SK-N-SH (cell line): ENCODE results near the gene SFPQ. TPM values are rescaled to one million over a fixed set of nuclear protein-coding genes. Genes with fewer than 3 reads are reported as not detected.

ENCODE experiments used
- CTCF ChIA-PET: fragments of 300-600, 350-600 bp; formaldehyde crosslinking; extraction: SDS; loops from one replicate; lab custom pipeline; 2021; lab: Yijun Ruan, JAX
- POLR2A ChIA-PET: fragments of 350-600 bp; sonication (Branson Sonifier 250); formaldehyde crosslinking; extraction: SDS; loops from one replicate; lab custom pipeline; 2020; ENCODE audit warnings: antibody characterized with exemption, inconsistent platforms; lab: Yijun Ruan, JAX
- DNase-seq: peaks from one replicate; pipeline ENCODE4 v3.0.0; 2012
- H2AFZ ChIP-seq: fragments of 200-600 bp; sonication (generic); 2 replicates; pipeline ENCODE4 v1.8.1; 2016; ENCODE audit warnings: antibody characterized with exemption, mild to moderate bottlenecking, low read depth
- H3F3A ChIP-seq: fragments of 200-600 bp; sonication (generic); replicated peaks from 2 replicates; pipeline ENCODE3; 2016; ENCODE audit warnings: antibody characterized with exemption, mild to moderate bottlenecking; ENCODE audit not compliant: insufficient read depth
- H3K27ac ChIP-seq, 2 experiments: fragments of 200-500 bp in 1 of 2; fragments of 200-600 bp in 1 of 2; sonication (Bioruptor generic) in 1 of 2; sonication (generic), shearing (Covaris generic) in 1 of 2; 2 replicates each; pipeline versions ENCODE4 v1.5.1 to v1.6.1; 2014 to 2016; ENCODE audit warnings: low read depth in 2 of 2, inconsistent platforms in 1 of 2, low read length in 1 of 2, mild to moderate bottlenecking in 1 of 2, mixed read lengths in 1 of 2
- H3K27me3 ChIP-seq: fragments of 200-600 bp; sonication (generic), shearing (Covaris generic); 2 replicates; pipeline ENCODE4 v1.6.1; 2016; ENCODE audit warnings: mixed run types; ENCODE audit not compliant: insufficient read depth
- H3K36me3 ChIP-seq, 2 experiments: fragments of 200-500 bp in 1 of 2; fragments of 200-600 bp in 1 of 2; sonication (Bioruptor generic) in 1 of 2; sonication (generic) in 1 of 2; replicated peaks in 1 of 2; 2 replicates each; pipeline versions ENCODE3 to v1.5.1; 2014 to 2016; ENCODE audit warnings: low read length in 1 of 2, mild to moderate bottlenecking in 1 of 2; ENCODE audit not compliant: insufficient read depth in 2 of 2, control insufficient read depth in 1 of 2
- H3K4me1 ChIP-seq, 2 experiments: fragments of 200-500 bp in 1 of 2; fragments of 200-600 bp in 1 of 2; sonication (Bioruptor generic) in 1 of 2; sonication (generic), shearing (Covaris generic) in 1 of 2; 2 replicates each; pipeline versions ENCODE4 v1.5.1 to v1.6.1; 2014 to 2016; ENCODE audit warnings: low read depth in 1 of 2, low read length in 1 of 2, mixed run types in 1 of 2; ENCODE audit not compliant: insufficient read depth in 2 of 2, control insufficient read depth in 1 of 2
- H3K4me2 ChIP-seq: fragments of 200-600 bp; sonication (generic), shearing (Covaris generic); 2 replicates; pipeline ENCODE4 v1.6.1; 2017; ENCODE audit warnings: mixed run types
- H3K4me3 ChIP-seq, 2 experiments: fragments of 200-500 bp in 1 of 2; fragments of 200-600 bp in 1 of 2; sonication (Bioruptor generic) in 1 of 2; sonication (generic), shearing (Covaris generic) in 1 of 2; 2 replicates each; pipeline versions ENCODE4 v1.5.1 to v1.8.1; 2014 to 2016; ENCODE audit warnings: low read depth in 2 of 2, inconsistent platforms in 1 of 2, low read length in 1 of 2, mild to moderate bottlenecking in 1 of 2, mixed read lengths in 1 of 2, moderate library complexity in 1 of 2
- H3K79me2 ChIP-seq: fragments of 200-600 bp; sonication (generic); 2 replicates; pipeline ENCODE4 v1.8.1; 2017; ENCODE audit warnings: mild to moderate bottlenecking; ENCODE audit not compliant: insufficient read depth
- H3K9ac ChIP-seq: fragments of 200-600 bp; sonication (generic); 2 replicates; pipeline ENCODE4 v1.6.1; 2017; ENCODE audit warnings: mixed run types
- H3K9me2 ChIP-seq: fragments of 200-600 bp; sonication (generic); 2 replicates; pipeline ENCODE4 v1.6.1; 2017; ENCODE audit warnings: mixed run types
- H3K9me3 ChIP-seq: fragments of 200-600 bp; sonication (generic); 2 replicates; pipeline ENCODE4 v1.6.1; 2017; ENCODE audit warnings: mixed run types, mild to moderate bottlenecking, moderate library complexity
- H4K20me1 ChIP-seq: fragments of 200-600 bp; sonication (generic); 2 replicates; pipeline ENCODE4 v1.6.1; 2017; ENCODE audit warnings: mild to moderate bottlenecking, mixed run types; ENCODE audit not compliant: insufficient read depth
- ELF1 ChIP-seq: IDR thresholded peaks from 2 replicates; pipeline ENCODE4 v1.4.0; 2012
- EP300 ChIP-seq, 2 experiments: IDR thresholded peaks; 2 replicates each; pipeline versions ENCODE4 v1.4.0 to v1.6.1; 2012; ENCODE audit warnings: borderline replicate concordance in 1 of 2, low read depth in 1 of 2, low read length in 1 of 2
- EZH2phosphoT487 ChIP-seq: fragments of 200-600 bp; sonication (generic); IDR thresholded peaks from 2 replicates; pipeline ENCODE4 v1.6.1; 2017; ENCODE audit warnings: low read depth, mixed run types, mild to moderate bottlenecking, antibody characterized with exemption, moderate library complexity, borderline replicate concordance
- FOSL2 ChIP-seq: IDR thresholded peaks from 2 replicates; pipeline ENCODE4 v1.4.0; 2012; ENCODE audit warnings: low read depth, mild to moderate bottlenecking, moderate library complexity, borderline replicate concordance
- FOXJ3 ChIP-seq: sonication (generic); formaldehyde crosslinking; IDR thresholded peaks from 2 replicates; pipeline ENCODE4 v1.5.1; 2020; ENCODE audit warnings: mild to moderate bottlenecking, missing genetic modification reagents
- MEF2A ChIP-seq: IDR thresholded peaks from 2 replicates; pipeline ENCODE4 v1.4.0; 2012; ENCODE audit warnings: low read depth, borderline replicate concordance
- NRF1 ChIP-seq: IDR thresholded peaks from 2 replicates; pipeline ENCODE4 v1.6.1; 2012; ENCODE audit warnings: low read depth, mild to moderate bottlenecking, low read length
- RAD21 ChIP-seq: IDR thresholded peaks from 2 replicates; pipeline ENCODE4 v1.6.1; 2012; ENCODE audit warnings: mild to moderate bottlenecking, low read length
- RCOR1 ChIP-seq: fragments of 150-350 bp; IDR thresholded peaks from 2 replicates; pipeline ENCODE4 v1.6.1; 2017; ENCODE audit warnings: antibody characterized with exemption, low read length
- RFX5 ChIP-seq: IDR thresholded peaks from 2 replicates; pipeline ENCODE4 v1.6.1; 2012; ENCODE audit warnings: mild to moderate bottlenecking, improper control_type of control experiment, low read length
- RXRA ChIP-seq: IDR thresholded peaks from 2 replicates; pipeline ENCODE4 v1.4.0; 2012; ENCODE audit warnings: low read depth, mild to moderate bottlenecking, borderline replicate concordance
- SIN3A ChIP-seq: IDR thresholded peaks from 2 replicates; pipeline ENCODE4 v1.6.1; 2012; ENCODE audit warnings: low read depth, mild to moderate bottlenecking, low read length, moderate library complexity, borderline replicate concordance
- SMC3 ChIP-seq: IDR thresholded peaks from 2 replicates; pipeline ENCODE4 v1.6.1; 2012; ENCODE audit warnings: low read depth, low read length, improper control_type of control experiment
- TAF1 ChIP-seq: IDR thresholded peaks from 2 replicates; pipeline ENCODE4 v1.6.1; 2012; ENCODE audit warnings: low read depth, mild to moderate bottlenecking, low read length, moderate library complexity, borderline replicate concordance
- TCF12 ChIP-seq: IDR thresholded peaks from 2 replicates; pipeline ENCODE4 v1.4.0; 2012
- YY1 ChIP-seq: IDR thresholded peaks from 2 replicates; pipeline ENCODE4 v1.4.0; 2012; ENCODE audit warnings: low read depth, mild to moderate bottlenecking
- WGBS: methylation state at CpG from one replicate; pipeline ENCODE4 v1.1.6; 2017; ENCODE audit warnings: low lambda C conversion rate; 5-methylcytosine and 5-hydroxymethylcytosine counted together
- polyA plus RNA-seq, 3 experiments: library from polyadenylated mRNA; depleted of rRNA; stranded (reverse); fragments of >200 nt; gene quantifications; 2 replicates each; pipeline ENCODE4 v1.2.3, GENCODE V29; 2012
- TF ChIP-seq, protein P1 (sequence below): IDR thresholded peaks from 2 replicates; pipeline ENCODE4 v1.4.0; 2012; ENCODE audit warnings: low read depth
- TF ChIP-seq, protein P2 (sequence below): fragments of 150-350 bp; IDR thresholded peaks from 2 replicates; pipeline ENCODE4 v1.6.1; 2016; ENCODE audit warnings: mild to moderate bottlenecking, low read depth, low read length
- TF ChIP-seq, protein P3 (sequence below): fragments of 200-600 bp; sonication (generic); IDR thresholded peaks from 2 replicates; pipeline ENCODE4 v1.6.1; 2017; ENCODE audit warnings: antibody characterized with exemption, mild to moderate bottlenecking, moderate library complexity
- TF ChIP-seq, protein P4 (sequence below): IDR thresholded peaks from 2 replicates; pipeline ENCODE4; 2012
- TF ChIP-seq, protein P5 (sequence below): IDR thresholded peaks from 2 replicates; pipeline ENCODE4 v1.6.1; 2012; ENCODE audit warnings: mild to moderate bottlenecking, low read depth, low read length, moderate library complexity

SFPQ gene, protein sequence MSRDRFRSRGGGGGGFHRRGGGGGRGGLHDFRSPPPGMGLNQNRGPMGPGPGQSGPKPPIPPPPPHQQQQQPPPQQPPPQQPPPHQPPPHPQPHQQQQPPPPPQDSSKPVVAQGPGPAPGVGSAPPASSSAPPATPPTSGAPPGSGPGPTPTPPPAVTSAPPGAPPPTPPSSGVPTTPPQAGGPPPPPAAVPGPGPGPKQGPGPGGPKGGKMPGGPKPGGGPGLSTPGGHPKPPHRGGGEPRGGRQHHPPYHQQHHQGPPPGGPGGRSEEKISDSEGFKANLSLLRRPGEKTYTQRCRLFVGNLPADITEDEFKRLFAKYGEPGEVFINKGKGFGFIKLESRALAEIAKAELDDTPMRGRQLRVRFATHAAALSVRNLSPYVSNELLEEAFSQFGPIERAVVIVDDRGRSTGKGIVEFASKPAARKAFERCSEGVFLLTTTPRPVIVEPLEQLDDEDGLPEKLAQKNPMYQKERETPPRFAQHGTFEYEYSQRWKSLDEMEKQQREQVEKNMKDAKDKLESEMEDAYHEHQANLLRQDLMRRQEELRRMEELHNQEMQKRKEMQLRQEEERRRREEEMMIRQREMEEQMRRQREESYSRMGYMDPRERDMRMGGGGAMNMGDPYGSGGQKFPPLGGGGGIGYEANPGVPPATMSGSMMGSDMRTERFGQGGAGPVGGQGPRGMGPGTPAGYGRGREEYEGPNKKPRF
- polyA plus RNA-seq (2012; rRNA removed): 85.6 and 88.1 TPM in 2 replicates
- polyA plus RNA-seq (2012; cell fraction: cytosol; rRNA removed): 66.5 and 86.3 TPM in 2 replicates
- 214 and 361 TPM in 2 replicates for polyA plus RNA-seq (2012; cell fraction: nucleus; rRNA removed)

DNA sequence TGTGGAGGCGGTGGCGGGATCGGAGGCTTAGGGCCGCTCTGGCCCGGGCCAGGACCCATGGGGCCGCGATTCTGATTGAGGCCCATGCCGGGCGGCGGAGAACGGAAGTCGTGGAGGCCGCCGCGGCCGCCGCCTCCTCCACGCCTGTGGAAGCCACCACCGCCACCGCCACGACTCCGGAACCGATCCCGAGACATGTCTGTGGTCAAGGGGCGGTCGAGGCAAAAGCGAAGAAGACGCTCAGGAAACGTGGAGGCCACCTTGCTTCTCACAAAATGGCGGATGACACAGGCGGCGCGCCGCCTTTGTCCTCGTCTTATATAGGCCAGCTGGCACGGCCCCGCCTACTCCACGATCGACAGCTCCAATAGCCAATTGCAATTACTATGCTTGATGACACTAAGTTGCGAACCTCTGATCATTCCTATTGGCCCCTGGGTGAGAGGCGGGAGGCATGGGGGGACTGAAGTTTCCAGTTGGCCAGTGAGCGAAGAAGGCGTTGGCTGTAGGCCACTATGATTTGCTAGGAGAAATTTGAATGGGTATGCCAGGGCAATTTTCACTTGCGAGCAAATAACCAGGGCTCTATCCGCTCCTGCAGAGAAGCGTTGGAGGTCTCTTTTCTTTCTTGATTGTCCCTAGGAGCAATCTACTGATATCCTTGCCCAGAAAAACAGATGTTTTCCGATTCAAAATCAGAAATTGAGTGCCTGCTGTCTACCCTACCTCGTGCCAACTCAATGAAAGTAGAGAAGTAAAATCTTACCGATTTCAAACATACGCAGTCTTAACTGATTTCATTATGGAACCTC lies at the start of gene SFPQ:
TSS of gene SFPQ (minus strand) at position 293 of the 812 bp plus-strand sequence. CDS start at position 197, 96 bp downstream.
- 2% methylated on average over 43 of the region's 50 CpGs for WGBS
- H3K4me1 ChIP-seq: peaks cover 15 to 19% of the 10 kb centered on the region in 2 experiments; a peak in 3 of 4 replicates
- no peaks in the 10 kb centered on the region for H3K9me3 ChIP-seq
- peak; percentile 97 for DNase-seq
- H3K4me2 ChIP-seq: peak within 1 kb of the TSS; percentile 80
- H3K36me3 ChIP-seq: peaks cover 33 to 37% of the 10 kb centered on the region in 2 experiments
- CTCF ChIA-PET: no interaction called here
- peaks cover 52% of the 10 kb centered on the region for H3K79me2 ChIP-seq
- H3F3A ChIP-seq: peaks cover 14% of the 10 kb centered on the region
- no peaks in the 10 kb centered on the region for H3K9me2 ChIP-seq
- H3K4me3 ChIP-seq: peak within 1 kb of the TSS; percentile 78 to 79
- no peaks in the 10 kb centered on the region for H3K27me3 ChIP-seq
- H3K27ac ChIP-seq: peak within 1 kb of the TSS; percentile 82 to 87
- peak within 1 kb of the TSS; percentile 99 for H3K9ac ChIP-seq
- peaks cover 39% of the 10 kb centered on the region for H4K20me1 ChIP-seq
- POLR2A ChIA-PET: interaction anchor here (0.6 to 1.1 kb wide), 13 partner anchors 9 to 407 kb away, joined by 3 to 8 read pairs (median 3); partner anchors contain the start of genes KIAA0319L, NCDN and ZMYM4
- peak within 1 kb of the TSS; percentile 82 for H2AFZ ChIP-seq
- TF ChIP-seq MEF2A (no peak), RXRA (no peak), SIN3A (peak; percentile 82; the same call in 1 of the 2 replicates), RAD21 (no peak), RCOR1 (peak; percentile 26; the same call in 1 of the 2 replicates), ELF1 (no peak), EP300 (IDR thresholded peaks at IDR 0.05; ENCODE audit: borderline replicate concordance in 1 of 2, low read depth in 1 of 2, low read length in 1 of 2) (no peak), FOSL2 (no peak), SMC3 (no peak), RFX5 (peak; percentile 87), EZH2phosphoT487 (no peak), YY1 (peak; percentile 94), FOXJ3 (CRISPR knock-in tag) (no peak), TCF12 (no peak), NRF1 (no peak), TAF1 (peak; percentile 94)
- TF ChIP-seq, protein P1, sequence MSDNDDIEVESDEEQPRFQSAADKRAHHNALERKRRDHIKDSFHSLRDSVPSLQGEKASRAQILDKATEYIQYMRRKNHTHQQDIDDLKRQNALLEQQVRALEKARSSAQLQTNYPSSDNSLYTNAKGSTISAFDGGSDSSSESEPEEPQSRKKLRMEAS: peak; percentile 87
- TF ChIP-seq, protein P2, sequence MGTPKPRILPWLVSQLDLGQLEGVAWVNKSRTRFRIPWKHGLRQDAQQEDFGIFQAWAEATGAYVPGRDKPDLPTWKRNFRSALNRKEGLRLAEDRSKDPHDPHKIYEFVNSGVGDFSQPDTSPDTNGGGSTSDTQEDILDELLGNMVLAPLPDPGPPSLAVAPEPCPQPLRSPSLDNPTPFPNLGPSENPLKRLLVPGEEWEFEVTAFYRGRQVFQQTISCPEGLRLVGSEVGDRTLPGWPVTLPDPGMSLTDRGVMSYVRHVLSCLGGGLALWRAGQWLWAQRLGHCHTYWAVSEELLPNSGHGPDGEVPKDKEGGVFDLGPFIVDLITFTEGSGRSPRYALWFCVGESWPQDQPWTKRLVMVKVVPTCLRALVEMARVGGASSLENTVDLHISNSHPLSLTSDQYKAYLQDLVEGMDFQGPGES: peak; percentile 82
- TF ChIP-seq, protein P3, sequence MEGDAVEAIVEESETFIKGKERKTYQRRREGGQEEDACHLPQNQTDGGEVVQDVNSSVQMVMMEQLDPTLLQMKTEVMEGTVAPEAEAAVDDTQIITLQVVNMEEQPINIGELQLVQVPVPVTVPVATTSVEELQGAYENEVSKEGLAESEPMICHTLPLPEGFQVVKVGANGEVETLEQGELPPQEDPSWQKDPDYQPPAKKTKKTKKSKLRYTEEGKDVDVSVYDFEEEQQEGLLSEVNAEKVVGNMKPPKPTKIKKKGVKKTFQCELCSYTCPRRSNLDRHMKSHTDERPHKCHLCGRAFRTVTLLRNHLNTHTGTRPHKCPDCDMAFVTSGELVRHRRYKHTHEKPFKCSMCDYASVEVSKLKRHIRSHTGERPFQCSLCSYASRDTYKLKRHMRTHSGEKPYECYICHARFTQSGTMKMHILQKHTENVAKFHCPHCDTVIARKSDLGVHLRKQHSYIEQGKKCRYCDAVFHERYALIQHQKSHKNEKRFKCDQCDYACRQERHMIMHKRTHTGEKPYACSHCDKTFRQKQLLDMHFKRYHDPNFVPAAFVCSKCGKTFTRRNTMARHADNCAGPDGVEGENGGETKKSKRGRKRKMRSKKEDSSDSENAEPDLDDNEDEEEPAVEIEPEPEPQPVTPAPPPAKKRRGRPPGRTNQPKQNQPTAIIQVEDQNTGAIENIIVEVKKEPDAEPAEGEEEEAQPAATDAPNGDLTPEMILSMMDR: no peak
- TF ChIP-seq, protein P4, sequence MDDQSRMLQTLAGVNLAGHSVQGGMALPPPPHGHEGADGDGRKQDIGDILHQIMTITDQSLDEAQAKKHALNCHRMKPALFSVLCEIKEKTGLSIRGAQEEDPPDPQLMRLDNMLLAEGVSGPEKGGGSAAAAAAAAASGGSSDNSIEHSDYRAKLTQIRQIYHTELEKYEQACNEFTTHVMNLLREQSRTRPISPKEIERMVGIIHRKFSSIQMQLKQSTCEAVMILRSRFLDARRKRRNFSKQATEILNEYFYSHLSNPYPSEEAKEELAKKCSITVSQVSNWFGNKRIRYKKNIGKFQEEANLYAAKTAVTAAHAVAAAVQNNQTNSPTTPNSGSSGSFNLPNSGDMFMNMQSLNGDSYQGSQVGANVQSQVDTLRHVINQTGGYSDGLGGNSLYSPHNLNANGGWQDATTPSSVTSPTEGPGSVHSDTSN: peak; percentile 100
- TF ChIP-seq, protein P5, sequence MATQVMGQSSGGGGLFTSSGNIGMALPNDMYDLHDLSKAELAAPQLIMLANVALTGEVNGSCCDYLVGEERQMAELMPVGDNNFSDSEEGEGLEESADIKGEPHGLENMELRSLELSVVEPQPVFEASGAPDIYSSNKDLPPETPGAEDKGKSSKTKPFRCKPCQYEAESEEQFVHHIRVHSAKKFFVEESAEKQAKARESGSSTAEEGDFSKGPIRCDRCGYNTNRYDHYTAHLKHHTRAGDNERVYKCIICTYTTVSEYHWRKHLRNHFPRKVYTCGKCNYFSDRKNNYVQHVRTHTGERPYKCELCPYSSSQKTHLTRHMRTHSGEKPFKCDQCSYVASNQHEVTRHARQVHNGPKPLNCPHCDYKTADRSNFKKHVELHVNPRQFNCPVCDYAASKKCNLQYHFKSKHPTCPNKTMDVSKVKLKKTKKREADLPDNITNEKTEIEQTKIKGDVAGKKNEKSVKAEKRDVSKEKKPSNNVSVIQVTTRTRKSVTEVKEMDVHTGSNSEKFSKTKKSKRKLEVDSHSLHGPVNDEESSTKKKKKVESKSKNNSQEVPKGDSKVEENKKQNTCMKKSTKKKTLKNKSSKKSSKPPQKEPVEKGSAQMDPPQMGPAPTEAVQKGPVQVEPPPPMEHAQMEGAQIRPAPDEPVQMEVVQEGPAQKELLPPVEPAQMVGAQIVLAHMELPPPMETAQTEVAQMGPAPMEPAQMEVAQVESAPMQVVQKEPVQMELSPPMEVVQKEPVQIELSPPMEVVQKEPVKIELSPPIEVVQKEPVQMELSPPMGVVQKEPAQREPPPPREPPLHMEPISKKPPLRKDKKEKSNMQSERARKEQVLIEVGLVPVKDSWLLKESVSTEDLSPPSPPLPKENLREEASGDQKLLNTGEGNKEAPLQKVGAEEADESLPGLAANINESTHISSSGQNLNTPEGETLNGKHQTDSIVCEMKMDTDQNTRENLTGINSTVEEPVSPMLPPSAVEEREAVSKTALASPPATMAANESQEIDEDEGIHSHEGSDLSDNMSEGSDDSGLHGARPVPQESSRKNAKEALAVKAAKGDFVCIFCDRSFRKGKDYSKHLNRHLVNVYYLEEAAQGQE: peak; percentile 55; the same call in 1 of the 2 replicates
